GM12873 (cell line): ENCODE data around the gene OTUD1.

Experiments
- CTCF ChIP-seq: IDR thresholded peaks from 2 replicates; pipeline ENCODE4 v1.5.1; 2012; ENCODE audit warnings: low read depth, mild to moderate bottlenecking, moderate library complexity, low read length, control low read depth; ENCODE audit not compliant: insufficient read depth; ENCODE audit errors: missing control alignments

The OTUD1 gene

DNA sequence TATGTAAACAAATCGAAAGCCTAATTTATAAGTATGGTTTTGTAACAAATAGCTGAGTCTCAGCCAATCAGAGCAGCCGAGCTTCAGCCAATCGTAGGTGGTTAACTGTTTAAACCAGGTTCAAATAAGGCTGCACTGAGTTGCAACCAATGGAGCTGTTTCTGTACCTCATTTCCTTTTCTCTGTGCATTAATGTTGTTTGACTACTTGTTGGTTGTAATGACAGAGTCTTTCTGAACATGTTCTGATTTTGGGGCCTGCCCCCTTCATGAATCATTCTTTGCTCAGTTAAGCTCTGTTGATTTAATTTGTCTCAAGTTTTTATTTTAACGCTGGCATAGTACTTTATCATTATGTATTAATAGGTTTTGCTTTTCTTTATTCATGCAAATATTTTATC, 14.6 kb downstream of the OTUD1 start:
- no peak for TF ChIP-seq CTCF

GRCh38 chr10:23457632-23458417, 18.9 kb downstream of the OTUD1 start:
- TF ChIP-seq CTCF, result no peak

DNA sequence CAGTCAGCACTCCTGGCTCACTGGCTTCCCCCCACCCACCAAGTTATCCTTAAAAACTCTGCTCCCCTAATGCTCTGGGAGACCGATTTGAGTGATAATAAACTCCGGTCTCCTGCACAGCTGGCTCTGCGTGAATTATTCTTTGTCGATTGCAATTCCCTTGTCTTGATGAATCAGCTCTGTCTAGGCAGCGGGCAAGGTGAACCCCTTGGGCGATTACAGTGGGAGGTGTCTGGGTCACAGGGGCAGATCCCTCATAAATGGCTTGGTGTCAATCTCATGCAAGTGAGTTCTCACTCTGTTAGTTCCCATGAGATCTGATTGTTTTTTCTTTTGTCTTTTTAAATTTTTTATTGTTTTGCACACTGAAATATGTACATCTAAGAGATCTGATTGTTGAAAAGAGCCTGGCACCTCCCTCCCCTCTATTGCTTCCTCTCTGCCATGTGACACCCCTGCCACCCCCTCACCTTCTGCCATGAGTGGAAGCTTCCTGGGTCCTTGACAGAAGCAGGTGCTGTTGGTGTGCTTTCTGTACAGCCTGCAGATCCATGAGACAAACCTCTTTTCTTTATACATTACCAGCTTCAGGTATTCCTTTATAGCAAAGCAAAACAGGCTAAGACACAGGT, 20.5 kb downstream of the OTUD1 start:
- TF ChIP-seq CTCF, result no peak

DNA sequence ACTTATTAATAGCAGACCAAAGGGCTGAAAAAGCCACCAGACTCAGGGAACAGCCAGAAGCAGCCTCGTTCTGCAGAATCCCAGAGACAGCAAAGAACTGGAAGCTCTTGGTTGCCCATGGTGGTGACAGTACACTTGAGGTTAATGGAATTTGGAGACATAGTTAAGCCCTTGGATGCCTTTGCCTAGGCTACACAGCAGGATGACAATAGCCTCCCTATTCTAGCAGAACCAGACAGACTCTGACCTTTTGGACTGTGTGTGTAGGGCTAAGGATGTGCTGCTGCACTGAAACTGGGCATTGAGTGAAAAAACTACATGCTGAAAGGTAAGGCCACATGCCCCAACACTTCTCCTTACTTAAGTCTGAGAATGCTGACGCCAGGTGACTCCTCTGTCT, 22.7 kb downstream of the OTUD1 start:
- TF ChIP-seq CTCF, result no peak

- no peak for TF ChIP-seq CTCF
These were observed 28.1 kb downstream of the OTUD1 start for GRCh38 chr10:23467012-23467411.

GRCh38 chr10:23467548-23467947, 28.7 kb downstream of the OTUD1 start:
- TF ChIP-seq CTCF, result no peak

DNA sequence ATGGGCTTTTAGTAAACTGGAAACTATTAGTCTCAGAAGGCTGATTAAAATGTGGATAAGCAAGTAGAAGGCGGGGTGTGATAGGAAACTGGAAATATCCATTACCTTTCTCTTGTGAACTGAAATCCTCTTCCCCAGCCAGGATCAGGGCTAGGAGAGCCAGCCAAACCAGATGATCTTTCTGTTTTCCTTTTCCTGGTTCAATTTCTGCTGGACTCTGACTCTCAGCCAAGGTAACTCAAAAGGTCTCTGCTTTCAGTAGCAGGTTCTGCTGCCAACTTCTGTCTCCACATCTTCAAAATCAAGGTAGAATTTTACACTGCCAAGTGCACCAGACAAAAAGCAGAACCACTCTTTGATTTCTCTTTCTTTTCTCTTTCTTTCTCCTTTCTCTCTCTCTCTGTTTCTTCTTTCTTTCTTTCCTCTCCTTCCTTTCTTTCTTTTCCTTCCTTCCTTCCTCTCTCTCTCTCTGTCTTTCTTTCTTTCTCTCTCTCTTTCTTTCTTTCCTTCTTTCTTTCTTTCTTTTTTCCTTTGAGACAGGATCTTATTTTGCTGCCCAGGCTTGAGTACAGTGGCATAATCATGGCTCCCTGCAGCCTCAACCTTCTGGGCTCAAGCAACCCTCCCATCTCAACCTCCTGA, 30.8 kb downstream of the OTUD1 start:
- TF ChIP-seq CTCF, result no peak
